GM20000 (cell line): ENCODE measurements around the gene RAPGEF2.
"Not testable (repeated sequence)": the region's sequence is repeated elsewhere in the genome, so short reads cannot be mapped to it uniquely, and the experiment has no call there.

Experiments
- DNase-seq: peaks from one replicate; pipeline ENCODE4 v3.0.0; 2012; ENCODE audit warnings: low spot score
- CTCF ChIP-seq: IDR thresholded peaks from 2 replicates; pipeline ENCODE4 v1.5.1; 2012; ENCODE audit warnings: mild to moderate bottlenecking, control low read depth; ENCODE audit errors: extremely low read depth, missing control alignments

Gene RAPGEF2

DNA sequence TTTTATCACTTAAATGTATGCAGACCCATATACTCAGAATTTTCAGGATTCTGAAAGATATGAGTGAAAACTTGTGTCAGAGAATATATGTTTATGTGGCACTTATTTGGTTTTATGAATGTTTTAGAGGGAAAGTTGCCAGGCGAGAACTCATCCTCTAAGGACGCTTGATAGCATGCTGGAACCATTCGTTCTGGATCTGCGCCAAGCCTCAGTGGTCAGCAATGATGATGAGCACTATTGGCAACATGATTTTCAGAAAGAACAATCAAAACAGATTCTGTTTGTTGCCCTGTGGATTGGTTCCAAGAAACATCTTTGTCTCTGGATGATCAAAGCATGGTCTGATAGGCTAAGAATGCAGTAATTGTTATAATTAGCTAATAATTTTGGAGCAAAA is 32.1 kb upstream of the RAPGEF2 start:
- no peak for TF ChIP-seq CTCF
- no peak for DNase-seq

DNA sequence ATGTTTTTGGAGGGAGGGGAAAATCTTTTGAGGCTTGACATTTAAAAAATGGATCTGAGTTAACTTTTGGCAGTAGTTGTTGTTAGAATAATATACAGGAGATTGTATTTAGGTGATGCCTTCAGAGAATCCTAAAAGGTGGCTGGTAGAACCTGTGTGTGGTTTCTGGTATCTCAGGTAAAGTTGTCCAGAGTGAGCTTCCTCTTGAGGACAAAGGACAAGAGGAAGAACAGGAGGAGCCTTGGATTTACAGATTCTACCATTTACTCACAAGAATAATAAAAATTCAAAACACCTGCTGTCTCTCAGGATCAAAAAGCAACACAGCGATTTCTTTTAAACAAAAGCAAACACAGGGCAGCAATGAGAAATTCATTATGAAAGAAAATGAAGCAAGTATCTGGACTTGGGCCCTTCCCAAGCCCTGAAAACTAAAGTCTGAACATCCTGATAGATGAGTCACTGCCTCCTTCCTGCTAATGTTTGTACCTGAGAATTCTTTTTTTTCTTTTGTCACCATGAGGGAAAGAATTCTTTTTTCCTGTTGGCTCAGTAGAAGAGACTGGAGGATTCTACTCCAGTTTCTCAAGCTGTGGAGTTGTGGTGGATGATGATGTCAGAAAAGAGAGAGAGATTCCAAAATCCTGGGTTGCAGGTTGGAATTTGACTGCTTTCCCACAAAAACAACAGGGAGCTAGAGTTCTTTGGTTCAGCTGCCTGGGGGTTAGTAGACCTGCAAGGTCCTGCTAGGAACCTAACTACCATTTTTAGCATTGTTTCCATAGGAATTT is 31.5 kb upstream of the RAPGEF2 start:
- no peak for TF ChIP-seq CTCF
- DNase-seq: no peak

DNA sequence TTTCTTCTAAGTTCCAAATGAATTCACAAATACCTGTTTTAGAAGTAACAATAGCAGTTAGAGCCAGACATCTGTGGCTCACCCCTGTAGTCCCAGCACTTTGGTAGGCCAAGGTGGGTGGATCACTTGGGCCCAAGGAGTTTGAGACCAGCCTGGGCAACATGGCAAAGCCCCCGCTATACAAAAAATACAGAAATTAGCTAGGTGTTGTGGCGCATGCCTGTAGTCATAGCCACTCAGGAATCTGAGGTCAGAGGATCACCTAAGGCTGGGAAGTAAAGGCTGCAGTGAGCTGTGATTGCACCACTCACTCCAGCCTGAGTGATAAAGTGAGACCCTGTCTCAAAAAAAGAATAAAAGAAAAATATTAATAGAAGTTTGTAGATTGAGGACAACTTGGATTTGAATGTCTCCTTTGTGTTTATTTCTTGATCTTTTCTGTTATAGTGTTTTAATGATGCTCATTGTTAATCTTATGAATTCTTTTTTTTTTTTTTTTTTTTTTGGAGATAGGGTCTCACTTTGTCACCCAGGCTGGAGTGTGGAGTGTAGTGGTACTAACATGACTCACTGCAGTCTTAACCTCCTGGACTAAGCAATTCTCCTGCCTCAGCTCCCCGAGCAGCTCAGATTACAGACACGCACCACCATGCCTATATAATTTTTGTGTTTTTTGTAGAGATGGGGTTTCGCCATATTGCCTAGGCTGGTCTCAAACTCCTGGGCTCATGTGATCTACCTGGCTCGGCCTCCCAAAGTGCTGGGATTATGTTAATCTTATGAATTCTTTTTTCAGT is 30.7 kb upstream of the RAPGEF2 start:
- DNase-seq: no peak
- TF ChIP-seq CTCF: no peak

DNA sequence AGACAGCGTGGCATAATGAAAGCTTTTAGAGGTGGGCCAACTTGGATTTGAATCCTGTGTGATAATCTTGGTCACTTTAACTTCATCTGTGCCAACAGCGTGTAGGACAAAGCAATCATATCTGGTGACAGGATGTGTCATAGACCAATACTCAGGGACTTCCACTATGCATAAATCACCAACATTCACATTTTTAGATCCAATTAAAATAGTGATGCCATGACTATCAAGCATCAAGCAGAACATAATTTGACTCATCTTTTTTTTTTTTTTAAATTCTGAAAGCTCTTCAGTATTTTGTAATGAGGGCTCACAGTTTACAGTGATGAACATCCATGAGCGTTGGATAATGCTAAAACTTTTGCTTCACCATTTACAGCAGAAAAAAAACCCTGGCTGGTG is 27.3 kb upstream of the RAPGEF2 start:
- no peak for DNase-seq
- no peak for TF ChIP-seq CTCF

DNA sequence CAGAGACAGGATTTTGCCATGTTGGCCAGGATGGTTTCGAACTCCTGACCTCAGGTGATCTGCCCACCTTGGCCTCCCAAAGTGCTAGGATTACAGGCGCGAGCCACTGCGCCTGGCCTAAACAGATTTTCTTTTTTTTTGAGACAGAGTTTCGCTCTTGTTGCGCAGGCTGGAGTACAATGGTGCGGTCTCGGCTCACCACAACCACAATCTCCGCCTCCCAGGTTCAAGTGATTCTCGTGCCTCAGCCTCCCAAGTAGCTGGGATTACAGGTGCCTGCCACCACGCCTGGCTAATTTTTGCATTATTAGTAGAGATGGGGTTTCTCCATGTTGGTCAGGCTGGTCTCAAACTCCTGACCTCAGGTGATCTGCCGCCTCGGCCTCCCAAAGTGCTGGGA is 25.9 kb upstream of the RAPGEF2 start:
- not testable (repeated sequence) for DNase-seq

DNA sequence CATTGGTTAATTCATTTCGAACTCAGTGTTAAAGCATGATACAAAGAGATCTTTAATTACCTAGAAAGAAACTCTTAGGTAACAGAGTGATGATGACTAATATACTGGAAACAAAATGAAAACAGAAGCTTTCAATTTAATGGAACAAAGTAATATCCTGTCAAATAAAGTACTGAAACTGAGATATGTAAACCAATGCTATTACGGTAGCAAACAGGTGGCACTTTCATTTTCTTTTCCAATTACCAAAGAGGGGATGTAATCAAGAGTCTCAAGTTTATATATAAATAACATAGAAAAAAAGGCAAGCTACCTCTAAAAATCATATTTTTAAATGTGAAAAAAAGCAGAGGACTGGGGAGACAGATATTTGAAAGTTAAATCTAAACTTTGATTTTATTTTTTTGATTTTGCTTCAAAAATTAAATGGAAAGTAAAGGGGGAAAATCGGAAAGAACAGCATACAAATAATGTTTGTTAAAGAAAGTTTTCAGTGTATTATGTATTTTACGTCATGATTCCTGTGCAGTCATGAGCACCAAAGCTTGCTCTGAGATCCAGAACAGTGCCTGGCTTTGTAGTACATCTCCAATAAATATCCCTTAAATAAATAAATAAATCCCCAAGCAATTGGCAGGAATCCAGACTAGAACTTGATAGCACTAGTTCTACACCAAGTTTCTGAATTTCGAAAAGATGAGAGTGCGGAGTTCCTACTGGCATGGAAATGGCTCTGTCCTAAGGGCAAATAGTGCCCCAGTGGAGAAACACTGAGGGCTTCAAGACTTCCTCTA is 25.0 kb upstream of the RAPGEF2 start:
- TF ChIP-seq CTCF: no peak
- peak; percentile 80 for DNase-seq

DNA sequence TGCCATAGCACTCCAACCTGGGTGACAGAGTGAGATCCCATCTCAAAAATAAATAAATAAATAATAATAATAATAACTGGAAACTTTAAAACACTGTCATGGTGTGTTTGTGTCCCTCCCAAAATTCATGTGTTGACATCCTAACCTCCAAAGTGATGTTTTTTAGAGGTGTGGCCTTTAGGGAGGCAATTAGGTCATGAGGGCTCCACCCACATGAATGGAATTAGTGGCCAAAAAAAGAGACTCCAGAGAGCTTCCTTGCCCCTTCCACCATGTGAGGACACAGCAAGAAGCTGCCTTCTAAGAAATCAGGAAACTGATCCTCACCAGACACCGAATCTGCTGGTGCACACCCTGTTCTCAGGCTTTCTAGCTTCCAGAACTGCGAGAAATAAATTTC is 23.8 kb upstream of the RAPGEF2 start:
- TF ChIP-seq CTCF: no peak
- no peak for DNase-seq
